KMS-11 (cell line): Measurements from ENCODE around the gene TAB2.

Experiments
- H2AFZ ChIP-seq: fragments of 200-600 bp; sonication (generic); 2 replicates; pipeline ENCODE4 v1.6.1; 2016; ENCODE audit warnings: antibody characterized with exemption, mixed run types, low read depth
- H3K27ac ChIP-seq: fragments of 200-600 bp; sonication (generic); 2 replicates; pipeline ENCODE4 v1.6.1; 2016; ENCODE audit warnings: mild to moderate bottlenecking, mixed run types
- H3K27me3 ChIP-seq: fragments of 200-600 bp; sonication (generic); 2 replicates; pipeline ENCODE4 v1.6.1; 2017; ENCODE audit warnings: mild to moderate bottlenecking, low read depth, mixed run types, moderate library complexity; ENCODE audit not compliant: insufficient read depth
- H3K36me3 ChIP-seq: fragments of 200-600 bp; sonication (generic); 2 replicates; pipeline ENCODE4 v1.6.1; 2017; ENCODE audit warnings: mild to moderate bottlenecking, mixed run types; ENCODE audit not compliant: insufficient read depth
- H3K4me1 ChIP-seq: fragments of 200-600 bp; sonication (generic); 2 replicates; pipeline ENCODE4 v1.6.1; 2016; ENCODE audit warnings: mild to moderate bottlenecking, low read depth, mixed run types; ENCODE audit not compliant: poor library complexity, severe bottlenecking
- H3K4me2 ChIP-seq: fragments of 200-600 bp; sonication (generic); 2 replicates; pipeline ENCODE4 v1.7.0; 2016; ENCODE audit warnings: mild to moderate bottlenecking, mixed run types
- H3K4me3 ChIP-seq: fragments of 200-600 bp; sonication (generic); IDR thresholded peaks from 2 replicates; pipeline ENCODE4 v1.6.1; 2017; ENCODE audit warnings: low read depth, low read length, mixed read lengths; ENCODE audit not compliant: insufficient read depth
- H3K79me2 ChIP-seq: fragments of 200-600 bp; sonication (generic); 2 replicates; pipeline ENCODE4 v1.6.1; 2016; ENCODE audit warnings: low read depth, mixed run types; ENCODE audit not compliant: insufficient read depth
- H3K9ac ChIP-seq: fragments of 200-600 bp; sonication (generic); 2 replicates; pipeline ENCODE4 v1.6.1; 2016; ENCODE audit warnings: mild to moderate bottlenecking, mixed run types
- H4K20me1 ChIP-seq: fragments of 200-600 bp; sonication (generic); 2 replicates; pipeline ENCODE4 v1.6.1; 2016; ENCODE audit warnings: mild to moderate bottlenecking, mixed run types; ENCODE audit not compliant: insufficient read depth
- TF ChIP-seq, protein P1 (sequence below): fragments of 200-600 bp; sonication (generic); conservative IDR thresholded peaks from 2 replicates; pipeline ENCODE4 v1.6.1; 2017; ENCODE audit warnings: low read depth, mild to moderate bottlenecking, antibody characterized with exemption, low read length, moderate library complexity, mixed read lengths

Gene TAB2

DNA sequence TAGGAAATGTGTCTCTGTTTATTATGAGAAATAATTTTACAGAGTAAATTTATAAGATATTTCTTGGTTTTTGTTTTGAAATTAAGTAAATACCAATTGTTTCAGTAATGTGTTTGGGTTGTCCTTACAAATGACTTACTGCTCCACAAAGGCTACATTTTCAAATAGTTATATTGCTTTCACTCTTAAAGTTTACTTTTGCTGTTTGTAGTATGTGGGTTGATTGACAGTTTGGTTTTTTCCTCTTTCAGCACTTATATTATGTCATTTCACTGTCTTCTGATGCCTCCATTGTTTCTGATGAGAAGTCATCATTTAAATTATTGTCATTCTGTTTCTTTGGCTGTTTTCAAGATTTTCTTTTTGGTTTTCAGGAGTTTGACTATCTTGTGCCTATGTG is 47.7 kb downstream of the TAB2 start:
- H3K27me3 ChIP-seq: no peaks in the 10 kb centered on the region
- no peak overlapping the region for H3K27ac ChIP-seq
- H3K79me2 ChIP-seq: peaks cover 8% of the 10 kb centered on the region; the same call in 1 of the 2 replicates
- H2AFZ ChIP-seq: no peak overlapping the region
- H3K9ac ChIP-seq: no peak overlapping the region
- H4K20me1 ChIP-seq: 0 out of 2 replicates have a peak, but pooled peaks cover 12% of the 10 kb centered on the region
- no peaks in the 10 kb centered on the region for H3K36me3 ChIP-seq
- no peak overlapping the region for H3K4me2 ChIP-seq
- peaks cover 28% of the 10 kb centered on the region for H3K4me1 ChIP-seq
- TF ChIP-seq, protein P1, sequence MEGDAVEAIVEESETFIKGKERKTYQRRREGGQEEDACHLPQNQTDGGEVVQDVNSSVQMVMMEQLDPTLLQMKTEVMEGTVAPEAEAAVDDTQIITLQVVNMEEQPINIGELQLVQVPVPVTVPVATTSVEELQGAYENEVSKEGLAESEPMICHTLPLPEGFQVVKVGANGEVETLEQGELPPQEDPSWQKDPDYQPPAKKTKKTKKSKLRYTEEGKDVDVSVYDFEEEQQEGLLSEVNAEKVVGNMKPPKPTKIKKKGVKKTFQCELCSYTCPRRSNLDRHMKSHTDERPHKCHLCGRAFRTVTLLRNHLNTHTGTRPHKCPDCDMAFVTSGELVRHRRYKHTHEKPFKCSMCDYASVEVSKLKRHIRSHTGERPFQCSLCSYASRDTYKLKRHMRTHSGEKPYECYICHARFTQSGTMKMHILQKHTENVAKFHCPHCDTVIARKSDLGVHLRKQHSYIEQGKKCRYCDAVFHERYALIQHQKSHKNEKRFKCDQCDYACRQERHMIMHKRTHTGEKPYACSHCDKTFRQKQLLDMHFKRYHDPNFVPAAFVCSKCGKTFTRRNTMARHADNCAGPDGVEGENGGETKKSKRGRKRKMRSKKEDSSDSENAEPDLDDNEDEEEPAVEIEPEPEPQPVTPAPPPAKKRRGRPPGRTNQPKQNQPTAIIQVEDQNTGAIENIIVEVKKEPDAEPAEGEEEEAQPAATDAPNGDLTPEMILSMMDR: no peak
- no peak overlapping the region for H3K4me3 ChIP-seq

DNA sequence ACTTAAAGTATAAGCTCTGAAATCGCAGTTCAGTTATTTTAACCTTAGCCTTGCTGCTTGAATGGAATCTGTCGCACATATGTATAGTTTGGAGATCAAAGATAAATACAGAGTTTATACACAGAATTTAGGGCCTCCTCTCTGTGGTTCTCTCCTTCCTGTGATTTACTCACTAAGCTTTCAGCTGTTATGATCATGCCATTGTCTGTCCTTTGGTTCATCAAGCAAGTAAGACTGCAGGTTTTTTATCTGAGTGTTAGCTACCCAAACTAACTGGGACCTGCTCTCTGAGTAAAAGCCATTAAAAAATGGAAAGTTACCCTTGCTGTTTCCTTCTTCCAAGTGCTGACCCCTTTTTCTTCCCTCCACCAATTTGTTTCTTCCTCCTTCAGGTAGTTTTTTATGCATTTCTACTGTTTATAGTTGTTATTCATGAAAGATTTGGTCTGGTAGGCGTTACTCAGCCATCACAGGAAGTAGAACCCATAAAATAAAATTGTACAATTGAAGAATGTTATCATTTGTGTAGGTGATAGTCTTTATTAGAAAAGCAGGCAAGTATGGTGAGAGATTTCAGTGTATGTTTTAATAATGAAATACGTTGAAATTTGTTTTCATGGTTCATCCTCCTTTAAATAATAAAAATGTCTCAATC is 48.9 kb downstream of the TAB2 start:
- H3K4me2 ChIP-seq: no peak overlapping the region
- no peak overlapping the region for H3K4me3 ChIP-seq
- no peak overlapping the region for H3K27ac ChIP-seq
- no peaks in the 10 kb centered on the region for H3K36me3 ChIP-seq
- peaks cover 29% of the 10 kb centered on the region for H3K4me1 ChIP-seq
- 0 out of 2 replicates have a peak, but pooled peaks cover 10% of the 10 kb centered on the region for H4K20me1 ChIP-seq
- no peaks in the 10 kb centered on the region for H3K27me3 ChIP-seq
- TF ChIP-seq, protein P1: no peak
- H3K9ac ChIP-seq: no peak overlapping the region
- H2AFZ ChIP-seq: no peak overlapping the region
- H3K79me2 ChIP-seq: peaks cover 8% of the 10 kb centered on the region; the same call in 1 of the 2 replicates

DNA sequence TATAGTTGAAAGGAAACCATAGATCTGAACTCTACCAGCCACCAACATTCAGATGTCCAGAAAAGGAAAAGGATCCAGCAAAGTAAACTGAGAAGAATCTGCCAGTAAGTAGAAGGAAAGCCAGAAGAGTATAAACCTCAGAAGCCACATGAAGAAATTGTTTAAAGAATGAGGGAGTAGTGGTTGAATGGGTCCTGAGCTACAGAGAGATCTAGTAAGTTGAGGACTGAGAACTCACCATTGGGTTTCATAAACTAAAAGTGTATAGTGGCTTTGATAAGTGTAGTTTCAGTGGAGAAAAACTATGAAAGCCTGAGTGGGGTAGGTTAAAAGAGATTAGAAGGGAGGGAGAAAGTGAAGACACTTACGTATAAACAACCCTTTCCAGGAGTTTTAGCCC is 50.6 kb downstream of the TAB2 start:
- Histone ChIP-seq H3K4me2 (no peak overlapping the region), H2AFZ (no peak overlapping the region), H3K4me3 (no peak overlapping the region), H3K27me3 (no peaks in the 10 kb centered on the region), H3K4me1 (peaks cover 29% of the 10 kb centered on the region), H3K36me3 (no peaks in the 10 kb centered on the region), H3K27ac (no peak overlapping the region), H4K20me1 (0 out of 2 replicates have a peak, but pooled peaks cover 10% of the 10 kb centered on the region), H3K79me2 (peaks cover 2% of the 10 kb centered on the region; the same call in 1 of the 2 replicates), H3K9ac (no peak overlapping the region)
- TF ChIP-seq, protein P1: no peak

DNA sequence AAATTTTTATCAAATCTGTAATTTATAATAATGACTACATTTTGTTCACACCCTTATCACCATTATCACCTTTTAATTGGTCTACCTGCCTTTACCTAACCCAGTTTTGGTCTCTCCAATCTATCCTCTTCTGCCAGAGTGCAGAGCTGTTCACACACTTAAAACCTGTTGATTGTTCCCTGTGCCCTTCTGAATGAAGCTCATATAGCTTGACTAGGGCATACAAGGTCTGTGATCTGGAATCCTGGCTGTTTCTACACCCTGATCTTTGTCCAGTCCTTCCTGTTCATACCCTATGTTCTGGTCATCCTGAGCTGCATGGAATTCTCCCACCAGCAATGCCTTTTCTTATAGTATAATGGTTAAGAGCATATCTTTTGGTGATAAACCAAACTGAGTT is 53.6 kb downstream of the TAB2 start:
- H3K79me2 ChIP-seq: no peaks in the 10 kb centered on the region
- 0 out of 2 replicates have a peak, but pooled peaks cover 8% of the 10 kb centered on the region for H4K20me1 ChIP-seq
- no peaks in the 10 kb centered on the region for H3K36me3 ChIP-seq
- H2AFZ ChIP-seq: no peak overlapping the region
- TF ChIP-seq, protein P1: no peak
- H3K27me3 ChIP-seq: no peaks in the 10 kb centered on the region
- H3K27ac ChIP-seq: no peak overlapping the region
- H3K4me1 ChIP-seq: peaks cover 29% of the 10 kb centered on the region
- no peak overlapping the region for H3K4me2 ChIP-seq
- H3K9ac ChIP-seq: no peak overlapping the region
- H3K4me3 ChIP-seq: no peak overlapping the region
